Embryonic facial prominence (tissue), 1 donor: ENCODE data around the gene KCTD6.

Experiments used
- DNase-seq: peaks from one replicate; pipeline ENCODE4 v3.0.0-alpha.2; 2016; ENCODE audit errors: extremely low spot score

The KCTD6 gene

DNA sequence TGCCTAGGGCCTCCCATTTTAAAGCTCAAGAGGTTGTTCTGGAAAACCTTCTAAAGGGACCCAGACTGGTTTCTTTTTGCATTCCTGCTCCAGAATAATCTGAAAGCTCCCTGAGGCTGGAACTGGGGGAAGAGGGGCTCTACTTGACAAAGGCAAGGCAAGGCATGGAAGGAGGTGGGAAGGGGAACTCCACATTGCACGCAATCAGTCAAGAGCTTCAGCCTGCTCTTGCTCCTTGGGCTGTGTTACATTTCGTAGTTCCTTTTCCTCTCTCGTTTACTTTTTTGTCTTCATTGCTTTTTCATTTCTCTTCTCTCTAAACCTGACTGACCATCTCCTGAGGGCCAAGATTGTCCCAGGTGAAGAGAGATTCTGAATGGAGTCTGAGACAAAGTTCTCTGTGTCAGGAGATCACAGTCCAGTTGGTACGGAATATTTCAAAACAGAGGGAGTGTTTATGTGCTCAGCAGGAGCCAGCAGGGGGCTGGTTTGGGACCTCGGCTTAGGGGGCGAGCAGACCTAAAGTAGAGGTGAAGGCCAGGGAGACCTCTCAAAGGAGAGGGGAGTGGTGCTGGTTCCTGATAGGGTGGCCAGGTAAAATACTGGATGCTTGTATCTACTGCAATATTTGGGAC is 6.0 kb upstream of the KCTD6 start:
- no peak for DNase-seq

GRCh38 chr3:58487140-58487886 is 4.6 kb upstream of the KCTD6 start:
- DNase-seq, result no peak

- no peak for DNase-seq
Measured at GRCh38 chr3:58488967-58489366, 2.9 kb upstream of the KCTD6 start.

DNA sequence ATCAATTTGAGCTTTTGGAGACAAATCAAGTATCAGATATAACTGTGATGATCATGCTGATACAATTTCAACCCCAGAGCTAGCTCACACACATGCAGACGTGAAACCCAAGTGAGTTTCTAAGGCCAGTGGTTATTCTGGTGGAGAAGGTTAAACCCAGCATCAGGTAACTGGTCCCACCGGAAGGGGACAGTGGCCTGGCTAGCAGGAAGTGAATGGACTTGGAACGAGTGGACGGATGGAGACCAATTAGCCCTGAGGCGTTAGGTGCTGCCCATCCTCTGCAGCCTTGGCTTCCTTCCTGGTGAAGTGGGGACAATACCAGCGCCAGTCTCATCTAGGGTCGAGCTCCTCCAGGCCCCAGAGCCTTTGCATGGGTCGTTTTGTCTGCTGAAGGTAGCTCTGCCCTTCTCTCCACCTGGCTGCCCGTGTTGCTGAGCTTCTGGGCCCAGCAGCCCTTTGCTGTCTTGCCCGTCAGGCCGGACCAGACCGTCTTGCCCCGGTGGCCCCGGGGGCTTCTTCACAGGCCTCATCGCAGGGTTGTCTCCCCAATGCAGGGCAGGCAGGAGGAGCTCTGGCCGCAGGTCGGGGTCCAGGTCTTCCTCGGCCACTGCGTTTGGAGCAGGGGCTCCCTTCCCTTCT is 915 bp upstream of the KCTD6 start:
- DNase-seq, result no peak

DNA sequence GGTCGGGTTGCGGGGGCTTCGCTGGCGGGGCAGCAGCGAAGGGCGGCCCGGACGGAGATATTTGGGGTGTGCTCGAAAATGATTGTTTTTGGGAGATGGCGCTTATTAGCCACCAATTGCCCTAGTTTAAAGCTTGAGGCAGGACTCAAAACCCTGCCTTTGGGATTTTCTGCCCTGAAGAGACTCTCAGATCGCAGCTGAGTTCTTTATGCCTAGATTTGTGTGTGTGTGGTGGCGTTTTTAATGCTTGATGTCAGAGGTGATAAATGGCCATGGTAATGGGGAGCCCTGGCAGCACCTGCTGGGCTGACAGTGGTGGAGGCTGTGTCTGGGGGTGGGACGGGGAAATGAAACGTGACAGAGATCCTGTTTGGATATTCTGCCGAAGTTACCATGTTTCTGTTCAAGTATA is 604 bp downstream of the KCTD6 start:
- DNase-seq, result no peak

- DNase-seq, result no peak
Measured at GRCh38 chr3:58494107-58494506, 2.2 kb downstream of the KCTD6 start.

DNA sequence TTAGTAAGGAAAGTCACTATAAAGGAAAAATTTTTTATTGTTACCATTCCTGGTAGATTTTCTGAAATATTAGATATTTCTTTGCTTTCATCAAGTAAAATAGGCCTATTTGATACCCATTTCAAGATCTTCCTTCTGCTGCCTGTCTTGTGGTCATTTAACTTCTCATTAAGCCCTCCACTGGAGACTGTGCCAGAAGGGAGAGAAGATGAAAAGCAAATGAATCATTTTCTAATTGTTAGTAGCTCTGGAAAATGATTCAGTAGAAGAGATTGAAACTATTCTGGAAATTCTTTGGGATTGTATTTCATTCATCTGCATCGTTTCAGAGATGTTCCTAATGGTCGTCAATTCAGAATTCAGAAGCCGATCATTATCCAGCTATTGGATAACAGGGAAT is 3.2 kb downstream of the KCTD6 start:
- no peak for DNase-seq

GRCh38 chr3:58496206-58496857 is 4.4 kb downstream of the KCTD6 start:
- DNase-seq, result no peak

GRCh38 chr3:58497097-58497496 is 5.2 kb downstream of the KCTD6 start:
- DNase-seq, result no peak

- no peak for DNase-seq
Measured at GRCh38 chr3:58502872-58503271, 11.0 kb downstream of the KCTD6 start.

DNA sequence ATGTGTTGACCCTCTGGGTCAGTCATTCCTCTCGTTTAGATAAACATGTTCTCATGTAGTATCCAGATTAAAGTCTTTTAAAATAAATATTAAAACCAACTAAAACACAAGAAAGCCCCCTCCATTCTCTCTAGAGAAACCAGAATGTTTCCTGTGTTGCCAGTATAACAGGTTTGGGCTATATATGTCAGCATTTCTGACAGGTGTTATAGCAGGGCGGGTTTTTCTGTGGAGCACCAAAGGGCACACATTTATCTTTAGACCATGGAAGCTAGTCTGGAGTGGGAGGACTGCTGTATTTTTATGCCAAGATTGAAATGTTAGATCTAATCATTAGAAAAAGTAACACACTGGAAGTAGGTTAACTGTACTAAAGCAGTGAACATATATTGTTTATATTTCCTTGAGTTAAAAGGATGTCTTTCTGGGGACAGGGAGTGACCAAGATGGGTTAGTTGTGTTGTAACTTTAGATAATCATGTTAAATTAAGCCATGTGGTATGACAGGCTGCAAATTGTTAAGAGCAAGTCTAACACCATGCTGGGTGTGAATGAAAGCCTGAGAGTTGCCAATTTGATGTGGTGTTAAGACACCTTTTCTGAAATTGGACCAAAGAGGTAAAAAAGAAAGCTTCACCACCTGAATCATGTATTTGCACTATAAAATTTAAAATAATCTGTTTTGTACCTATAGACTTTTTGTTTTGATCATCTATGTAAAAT is 15.6 kb downstream of the KCTD6 start:
- no peak for DNase-seq

GRCh38 chr3:58508437-58508836 is 16.5 kb downstream of the KCTD6 start:
- no peak for DNase-seq

DNA sequence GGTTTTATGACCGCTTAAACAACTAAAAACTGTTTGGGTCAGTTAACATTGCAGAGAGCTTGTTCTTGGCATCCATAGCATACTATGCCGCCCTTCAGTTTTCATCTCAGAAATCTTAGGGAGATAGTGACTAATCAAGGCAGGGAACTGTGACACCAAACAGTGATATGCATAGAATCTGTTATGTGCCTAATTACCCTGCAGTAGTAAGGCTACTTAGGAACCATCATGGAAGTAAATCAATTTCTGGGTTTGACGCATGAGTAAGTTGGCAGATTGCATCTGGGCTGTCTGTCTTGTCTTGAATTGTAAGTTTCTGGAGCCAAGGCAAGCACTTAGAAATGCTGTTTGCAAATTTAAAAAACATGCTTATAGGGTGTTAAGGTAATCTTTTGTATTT is 22.5 kb downstream of the KCTD6 start:
- DNase-seq, result no peak

- DNase-seq, result no peak
Measured at GRCh38 chr3:58518291-58518789, 26.4 kb downstream of the KCTD6 start.

GRCh38 chr3:58519668-58520402 is 27.9 kb downstream of the KCTD6 start:
- DNase-seq, result no peak

GRCh38 chr3:58520403-58521335 is 28.8 kb downstream of the KCTD6 start:
- no peak for DNase-seq

DNA sequence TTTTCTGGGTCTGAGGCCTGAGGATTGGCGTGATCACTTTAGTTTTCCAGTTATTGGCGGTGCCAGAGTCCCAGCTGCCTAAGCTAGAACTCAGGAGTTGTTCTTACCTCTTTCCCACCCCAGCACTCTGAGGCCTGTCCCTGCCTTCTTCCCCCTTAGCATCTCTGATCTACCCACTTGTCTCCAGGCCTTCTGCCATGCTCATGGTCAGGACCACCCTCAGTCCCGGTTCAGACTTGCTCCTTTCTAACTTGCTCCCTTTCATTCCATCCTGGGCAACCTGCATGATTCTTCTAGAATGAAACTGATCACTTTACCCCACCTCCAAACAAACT is 29.4 kb downstream of the KCTD6 start:
- no peak for DNase-seq

- DNase-seq, result no peak
Measured at GRCh38 chr3:58521917-58522631, 30.2 kb downstream of the KCTD6 start.

DNA sequence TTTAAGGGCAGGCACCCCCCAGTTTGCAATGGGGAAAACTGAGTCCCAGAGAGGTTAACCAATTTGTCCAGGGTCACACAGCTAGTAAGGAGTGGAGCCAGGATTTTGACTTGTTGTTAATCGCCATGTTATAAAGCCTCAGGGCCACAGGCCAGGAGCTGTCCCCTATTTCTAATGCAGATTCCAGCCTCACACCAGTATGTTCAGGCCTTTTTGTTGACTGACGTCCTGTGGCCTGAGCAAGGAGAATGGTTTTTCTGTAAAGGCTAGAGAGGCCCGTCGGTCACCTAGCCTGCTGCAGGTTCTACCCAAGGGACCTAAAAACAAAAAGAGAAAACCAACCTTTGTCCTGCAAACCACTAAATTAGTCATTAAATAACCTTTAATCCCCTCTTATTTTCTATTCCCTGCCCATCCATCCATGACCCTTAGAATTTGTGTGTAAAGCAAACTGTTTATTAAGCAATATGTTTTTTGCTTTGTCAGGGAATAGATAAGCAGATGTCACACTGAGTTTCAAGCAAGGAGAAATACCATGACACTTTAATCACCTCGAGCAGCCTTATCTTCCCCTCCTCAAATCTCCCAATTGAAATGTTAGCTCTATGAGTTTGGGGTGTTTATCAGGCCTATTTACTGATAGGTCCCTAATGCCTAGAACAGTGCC is 31.0 kb downstream of the KCTD6 start:
- DNase-seq, result no peak
